ENCODE results near the gene NINL.

NINL gene

DNA sequence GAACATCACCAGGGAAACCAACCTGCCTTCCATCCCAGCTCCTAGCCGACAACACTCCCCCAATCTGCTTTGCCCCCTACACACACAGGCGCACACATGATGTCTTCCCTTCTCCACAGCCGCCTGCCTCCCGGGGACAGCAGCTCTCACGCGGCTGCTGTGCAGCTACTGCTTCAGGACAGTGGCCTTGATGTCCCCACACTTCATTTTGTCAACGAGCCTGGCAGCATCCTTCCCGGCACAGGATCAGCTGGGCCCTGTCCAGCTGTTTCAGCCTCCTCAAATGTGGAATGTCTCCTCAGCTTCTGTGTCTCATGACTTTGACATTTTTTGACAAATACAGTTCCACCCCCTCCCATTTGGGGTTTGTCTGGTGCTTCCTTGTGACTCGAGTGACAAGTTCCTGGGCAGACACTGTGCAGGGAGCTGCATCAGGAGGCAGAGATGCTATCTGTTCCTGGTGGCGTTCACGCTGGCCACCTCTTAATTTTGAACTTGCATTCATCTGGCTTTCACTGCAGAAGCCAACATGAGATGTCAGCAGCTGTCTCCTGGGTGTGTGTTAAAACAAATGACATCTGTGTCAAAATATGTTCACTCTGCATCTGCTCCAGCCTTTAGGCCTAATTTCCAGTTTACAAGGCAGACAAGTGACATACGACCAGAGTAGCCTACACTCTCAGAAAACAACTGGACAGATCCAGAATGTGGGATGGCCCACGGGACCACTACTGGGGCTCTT is 120.7 kb downstream of the NINL start:
- TF ChIP-seq, protein P1, sequence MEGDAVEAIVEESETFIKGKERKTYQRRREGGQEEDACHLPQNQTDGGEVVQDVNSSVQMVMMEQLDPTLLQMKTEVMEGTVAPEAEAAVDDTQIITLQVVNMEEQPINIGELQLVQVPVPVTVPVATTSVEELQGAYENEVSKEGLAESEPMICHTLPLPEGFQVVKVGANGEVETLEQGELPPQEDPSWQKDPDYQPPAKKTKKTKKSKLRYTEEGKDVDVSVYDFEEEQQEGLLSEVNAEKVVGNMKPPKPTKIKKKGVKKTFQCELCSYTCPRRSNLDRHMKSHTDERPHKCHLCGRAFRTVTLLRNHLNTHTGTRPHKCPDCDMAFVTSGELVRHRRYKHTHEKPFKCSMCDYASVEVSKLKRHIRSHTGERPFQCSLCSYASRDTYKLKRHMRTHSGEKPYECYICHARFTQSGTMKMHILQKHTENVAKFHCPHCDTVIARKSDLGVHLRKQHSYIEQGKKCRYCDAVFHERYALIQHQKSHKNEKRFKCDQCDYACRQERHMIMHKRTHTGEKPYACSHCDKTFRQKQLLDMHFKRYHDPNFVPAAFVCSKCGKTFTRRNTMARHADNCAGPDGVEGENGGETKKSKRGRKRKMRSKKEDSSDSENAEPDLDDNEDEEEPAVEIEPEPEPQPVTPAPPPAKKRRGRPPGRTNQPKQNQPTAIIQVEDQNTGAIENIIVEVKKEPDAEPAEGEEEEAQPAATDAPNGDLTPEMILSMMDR (IDR thresholded peaks at IDR 0.05; ENCODE audit: low read depth, low read length, poor library complexity, severe bottlenecking), result no peak
- TF ChIP-seq EZH2phosphoT487 (IDR thresholded peaks at IDR 0.05; ENCODE audit: borderline replicate concordance, low read length), result no peak
- Histone ChIP-seq H3K27ac (ENCODE audit: low read depth, low read length) (no peak overlapping the region), H3K4me3 (ENCODE audit: low read length) (no peak overlapping the region), H3K4me1 (ENCODE audit: control insufficient read depth, low read length) (no peaks in the 10 kb centered on the region), H3K27me3 (ENCODE audit: control insufficient read depth, low read length) (no peaks in the 10 kb centered on the region), H4K20me1 (ENCODE audit: control insufficient read depth, insufficient read depth, low read depth, low read length) (no peaks in the 10 kb centered on the region), H3K9me3 (ENCODE audit: control insufficient read depth, insufficient read depth, low read length) (no peaks in the 10 kb centered on the region), H3K4me2 (ENCODE audit: low read length) (no peak overlapping the region), H3K79me2 (ENCODE audit: control insufficient read depth, low read length) (no peaks in the 10 kb centered on the region), H3K36me3 (ENCODE audit: control insufficient read depth, low read length) (no peaks in the 10 kb centered on the region), H3K9me2 (replicated peaks; ENCODE audit: control insufficient read depth, low read length) (no peaks in the 10 kb centered on the region), H3F3A (ENCODE audit: control insufficient read depth, insufficient read depth) (no peaks in the 10 kb centered on the region)

DNA sequence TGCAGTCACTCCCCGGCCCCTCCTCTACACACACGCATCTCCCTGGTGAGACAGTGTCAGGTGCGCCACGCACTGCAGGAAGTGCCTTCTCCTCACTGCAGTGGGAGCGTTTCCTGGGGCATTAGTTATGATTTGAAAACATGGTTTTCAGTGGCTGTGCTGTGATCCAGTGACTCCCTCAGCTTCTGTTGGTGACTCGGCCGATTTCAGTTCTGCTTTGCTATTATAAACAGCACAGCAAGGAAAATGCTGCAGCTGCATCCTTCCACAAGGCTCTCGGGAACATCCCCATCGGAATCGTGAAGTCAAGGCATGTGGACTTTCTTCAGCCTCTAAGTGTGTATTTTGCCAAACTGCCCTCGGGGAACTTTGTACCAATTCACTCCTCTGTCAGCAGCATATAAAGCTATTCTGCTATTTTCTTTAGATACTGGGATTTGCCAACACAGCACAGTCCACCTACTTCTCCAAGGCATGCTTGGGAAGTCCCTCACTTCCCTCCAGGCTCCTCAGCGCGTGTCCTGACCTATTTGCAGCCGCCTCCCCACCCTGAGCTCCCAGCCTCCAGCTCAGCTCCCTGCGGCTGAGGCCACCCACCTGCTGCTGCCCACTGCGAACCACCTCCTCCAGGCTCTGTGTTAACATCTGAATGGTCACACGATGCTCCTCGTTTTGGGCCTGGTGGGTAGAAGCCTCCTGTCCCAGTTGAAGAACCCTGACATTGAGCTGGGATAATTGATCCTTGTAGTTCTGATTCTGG is 123.4 kb downstream of the NINL start:
- H3K9me2 ChIP-seq (replicated peaks; ENCODE audit: control insufficient read depth, low read length), result no peaks in the 10 kb centered on the region
- H4K20me1 ChIP-seq (ENCODE audit: control insufficient read depth, insufficient read depth, low read depth, low read length), result no peaks in the 10 kb centered on the region
- TF ChIP-seq, protein P1 (IDR thresholded peaks at IDR 0.05; ENCODE audit: low read depth, low read length, poor library complexity, severe bottlenecking), result no peak
- TF ChIP-seq EZH2phosphoT487 (IDR thresholded peaks at IDR 0.05; ENCODE audit: borderline replicate concordance, low read length), result no peak
- no peaks in the 10 kb centered on the region for H3K27me3 ChIP-seq (ENCODE audit: control insufficient read depth, low read length)
- no peaks in the 10 kb centered on the region for H3K36me3 ChIP-seq (ENCODE audit: control insufficient read depth, low read length)
- H3K4me3 ChIP-seq (ENCODE audit: low read length), result no peak overlapping the region
- no peaks in the 10 kb centered on the region for H3K9me3 ChIP-seq (ENCODE audit: control insufficient read depth, insufficient read depth, low read length)
- no peaks in the 10 kb centered on the region for H3F3A ChIP-seq (ENCODE audit: control insufficient read depth, insufficient read depth)
- no peak overlapping the region for H3K4me2 ChIP-seq (ENCODE audit: low read length)
- no peaks in the 10 kb centered on the region for H3K4me1 ChIP-seq (ENCODE audit: control insufficient read depth, low read length)
- no peak overlapping the region for H3K27ac ChIP-seq (ENCODE audit: low read depth, low read length)
- no peaks in the 10 kb centered on the region for H3K79me2 ChIP-seq (ENCODE audit: control insufficient read depth, low read length)

DNA sequence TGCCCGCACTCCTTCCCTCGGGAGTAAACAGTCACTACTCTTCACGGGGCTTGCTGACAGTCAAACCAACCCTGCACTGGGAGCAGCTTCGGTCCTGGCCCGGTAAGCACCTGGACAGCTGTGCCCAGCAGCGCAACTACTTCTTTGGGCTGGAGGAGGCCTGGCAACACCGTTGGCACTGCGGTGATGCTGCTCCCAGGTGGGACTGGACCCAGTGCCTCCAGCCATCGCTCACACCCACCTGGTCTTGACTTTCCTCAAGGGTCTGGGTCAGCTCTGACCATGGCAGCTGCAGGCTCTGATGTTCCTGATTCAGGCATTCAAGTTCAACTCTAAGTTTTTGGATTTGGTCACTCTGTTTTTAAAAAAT is 124.1 kb downstream of the NINL start:
- no peak overlapping the region for H3K4me2 ChIP-seq (ENCODE audit: low read length)
- no peak for TF ChIP-seq EZH2phosphoT487 (IDR thresholded peaks at IDR 0.05; ENCODE audit: borderline replicate concordance, low read length)
- TF ChIP-seq, protein P1 (IDR thresholded peaks at IDR 0.05; ENCODE audit: low read depth, low read length, poor library complexity, severe bottlenecking), result no peak
- no peaks in the 10 kb centered on the region for H4K20me1 ChIP-seq (ENCODE audit: control insufficient read depth, insufficient read depth, low read depth, low read length)
- no peaks in the 10 kb centered on the region for H3K9me2 ChIP-seq (replicated peaks; ENCODE audit: control insufficient read depth, low read length)
- no peaks in the 10 kb centered on the region for H3K36me3 ChIP-seq (ENCODE audit: control insufficient read depth, low read length)
- no peaks in the 10 kb centered on the region for H3F3A ChIP-seq (ENCODE audit: control insufficient read depth, insufficient read depth)
- no peaks in the 10 kb centered on the region for H3K79me2 ChIP-seq (ENCODE audit: control insufficient read depth, low read length)
- H3K27ac ChIP-seq (ENCODE audit: low read depth, low read length), result no peak overlapping the region
- no peaks in the 10 kb centered on the region for H3K9me3 ChIP-seq (ENCODE audit: control insufficient read depth, insufficient read depth, low read length)
- no peak overlapping the region for H3K4me3 ChIP-seq (ENCODE audit: low read length)
- no peaks in the 10 kb centered on the region for H3K4me1 ChIP-seq (ENCODE audit: control insufficient read depth, low read length)
- H3K27me3 ChIP-seq (ENCODE audit: control insufficient read depth, low read length), result no peaks in the 10 kb centered on the region

All from DOHH2 (cell line).